ENCODE data around the gene OR52R1. TPM values are rescaled to one million over a fixed set of nuclear protein-coding genes. Genes with fewer than 3 reads are reported as not detected.

The OR52R1 gene
- total and polyA plus RNA-seq, 7 donors, result not detected

GRCh38 chr11:4830909-4831308 lies 26.7 kb upstream of the OR52R1 start:
- intact Hi-C loops (cut with DNase I), result no loop called here
- H3K27me3 ChIP-seq, result no peaks in the 10 kb centered on the region
- peaks cover 0 to 6% (median 4%) of the 10 kb centered on the region in 4 donors for H3K4me1 ChIP-seq
- H3K9me3 ChIP-seq, result peaks cover 0 to 3% (median 0%) of the 10 kb centered on the region in 4 donors
- H3K36me3 ChIP-seq, result no peaks in the 10 kb centered on the region
- H3K27ac ChIP-seq, result no peak overlapping the region
- WGBS, 2 donors, result 60 to 77% methylated on average over 2 of the region's 2 CpGs
- H3K4me3 ChIP-seq, result no peak overlapping the region
- DNase-seq, result no peak
- TF ChIP-seq POLR2A (IDR thresholded peaks at IDR 0.05) (no peak), CTCF (IDR thresholded peaks at IDR 0.05) (no peak), EP300 (IDR thresholded peaks at IDR 0.05) (no peak), POLR2AphosphoS5 (IDR thresholded peaks at IDR 0.05) (no peak)

- DNase-seq, result no peak
- no peaks in the 10 kb centered on the region for H3K27me3 ChIP-seq
- peaks cover 0 to 7% (median 5%) of the 10 kb centered on the region in 4 donors for H3K4me1 ChIP-seq
- WGBS, 2 donors, result 67% methylated on average over 1 of the region's 1 CpG
- no peak overlapping the region for H3K4me3 ChIP-seq
- intact Hi-C loops (cut with DNase I), result no loop called here
- peaks cover 0 to 3% (median 0%) of the 10 kb centered on the region in 4 donors for H3K9me3 ChIP-seq
- no peak overlapping the region for H3K27ac ChIP-seq
- TF ChIP-seq CTCF (IDR thresholded peaks at IDR 0.05), result no peak
- no peak for TF ChIP-seq EP300 (IDR thresholded peaks at IDR 0.05)
- H3K36me3 ChIP-seq, result no peaks in the 10 kb centered on the region
These were observed 26.2 kb upstream of the OR52R1 start for GRCh38 chr11:4830346-4830745.

- Histone ChIP-seq H3K9me3 (peaks cover 0 to 3% (median 0%) of the 10 kb centered on the region in 4 donors), H3K4me1 (peaks cover 0 to 7% (median 5%) of the 10 kb centered on the region in 4 donors)
- TF ChIP-seq POLR2A (IDR thresholded peaks at IDR 0.05) (no peak), CTCF (IDR thresholded peaks at IDR 0.05) (peak; percentile 46 to 60 (median 58)), POLR2AphosphoS5 (IDR thresholded peaks at IDR 0.05) (peak in 2 of 4 donors; percentile 45 to 46), EP300 (IDR thresholded peaks at IDR 0.05) (no peak)
These were observed 22.2 kb upstream of the OR52R1 start for GRCh38 chr11:4826425-4826824.

GRCh38 chr11:4825132-4825531 lies 21.0 kb upstream of the OR52R1 start:
- H3K27me3 ChIP-seq, result no peaks in the 10 kb centered on the region
- H3K9me3 ChIP-seq, result peaks cover 0 to 3% (median 0%) of the 10 kb centered on the region in 4 donors
- no peak overlapping the region for H3K27ac ChIP-seq
- intact Hi-C loops (cut with DNase I), result loop anchor here (10.0 kb wide), 1 partner anchor 120 kb away; the partner anchor contains the start of gene MMP26
- no peak overlapping the region for H3K4me3 ChIP-seq
- no peak for TF ChIP-seq CTCF (IDR thresholded peaks at IDR 0.05)
- TF ChIP-seq POLR2A (IDR thresholded peaks at IDR 0.05), result no peak
- no peak for TF ChIP-seq EP300 (IDR thresholded peaks at IDR 0.05)
- no peak for TF ChIP-seq POLR2AphosphoS5 (IDR thresholded peaks at IDR 0.05)
- no peaks in the 10 kb centered on the region for H3K36me3 ChIP-seq
- DNase-seq, result no peak
- H3K4me1 ChIP-seq, result peaks cover 0 to 7% (median 5%) of the 10 kb centered on the region in 4 donors

More at GRCh38 chr11:4826425-4826824, 22.2 kb upstream of the OR52R1 start:
- Histone ChIP-seq H3K27me3 (no peaks in the 10 kb centered on the region), H3K4me3 (no peak overlapping the region), H3K36me3 (no peaks in the 10 kb centered on the region), H3K27ac (no peak overlapping the region)
- intact Hi-C loops (cut with DNase I), result loop anchor here (1.0 to 10.0 kb wide), 4 partner anchors 122 to 640 kb away; partner anchors contain the start of gene MMP26
- DNase-seq, result no peak

GRCh38 chr11:4821021-4821420 lies 16.8 kb upstream of the OR52R1 start, which contains the start of gene OR51F2:
TSS of gene OR51F2 (plus strand) at chr11:4821321. CDS start at chr11:4821422, 101 bp downstream.
- Histone ChIP-seq H3K27ac (no peak within 1 kb of the TSS), H3K4me3 (no peak within 1 kb of the TSS), H3K4me1 (peaks cover 0 to 4% (median 2%) of the 10 kb centered on the region in 4 donors), H3K9me3 (no peaks in the 10 kb centered on the region), H3K27me3 (no peaks in the 10 kb centered on the region), H3K36me3 (no peaks in the 10 kb centered on the region)
- WGBS, 2 donors, result 79 to 84% methylated on average over 1 of the region's 1 CpG
- intact Hi-C loops (cut with DNase I), result loop anchor here (10.0 kb wide), 1 partner anchor 116 kb away; the partner anchor contains the start of gene MMP26
- DNase-seq, result no peak
- TF ChIP-seq POLR2A (IDR thresholded peaks at IDR 0.05), result no peak
- no peak for TF ChIP-seq EP300 (IDR thresholded peaks at IDR 0.05)
- TF ChIP-seq POLR2AphosphoS5 (IDR thresholded peaks at IDR 0.05), result no peak
- no peak for TF ChIP-seq CTCF (IDR thresholded peaks at IDR 0.05)
